HepG2 (cell line): Measurements from ENCODE around the gene RSL1D1. TPM values are rescaled to one million over a fixed set of nuclear protein-coding genes. Genes with fewer than 3 reads are reported as not detected.
"Not testable (repeated sequence)": the region's sequence is repeated elsewhere in the genome, so short reads cannot be mapped to it uniquely, and the experiment has no call there.

ENCODE experiments used
- ATAC-seq: fragments of 200-7000 bp; cut with Tn5 transposase; 3 replicates; pipeline ENCODE4 v1.9.1; 2020; ENCODE audit warnings: mild to moderate bottlenecking, moderate library complexity
- BruUV-seq: library from RNA; stranded (reverse); fragments of 400-500 nt; replicated peaks from 2 replicates; lab custom pipeline; 2021; lab: Mats Ljungman, UMichigan
- CTCF ChIA-PET: fragments of 300-600 bp; formaldehyde crosslinking; extraction: SDS; loops from one replicate; lab custom pipeline; 2021; ENCODE audit warnings: low total read pairs, inconsistent platforms, low intra/inter-chr PET ratio; lab: Yijun Ruan, JAX
- POLR2A ChIA-PET: fragments of 350-600 bp; sonication (Branson Sonifier 250); formaldehyde crosslinking; loops from one replicate; lab custom pipeline; 2020; ENCODE audit warnings: antibody characterized with exemption, inconsistent platforms; lab: Yijun Ruan, JAX
- DNase-seq: peaks from one replicate; pipeline ENCODE4 v3.0.0-alpha.2; 2015; ENCODE audit warnings: low spot score
- FAIRE-seq: peaks from 3 replicates; lab custom pipeline; 2011; peaks lifted over from hg19 to GRCh38; lab: Jason Lieb, UNC
- H2AFZ ChIP-seq: one replicate; pipeline ENCODE4 v1.6.1; 2011; ENCODE audit warnings: low read length, inconsistent platforms
- H3K27ac ChIP-seq: fragments of 300-600 bp; 3 replicates; pipeline ENCODE4 v1.8.0; 2011; ENCODE audit warnings: mixed run types, mild to moderate bottlenecking, mixed read lengths, low read length, inconsistent platforms; ENCODE audit not compliant: insufficient read depth; ENCODE audit errors: extremely low read length
- H3K27me3 ChIP-seq, 2 experiments: fragments of 200-600 bp in 1 of 2; 2 replicates in 1 of 2; 3 replicates in 1 of 2; pipeline versions ENCODE4 v1.6.0 to v1.8.0; 2011; ENCODE audit warnings: low read length in 2 of 2, mild to moderate bottlenecking in 2 of 2, moderate library complexity in 2 of 2, inconsistent platforms in 1 of 2; ENCODE audit not compliant: insufficient read depth in 2 of 2, control insufficient read depth in 1 of 2
- H3K36me3 ChIP-seq, 2 experiments: fragments of 200-600 bp in 1 of 2; replicated peaks in 1 of 2; 2 replicates in 1 of 2; 3 replicates in 1 of 2; pipeline versions ENCODE4 v1.5.1 to v1.8.0; 2011; ENCODE audit warnings: low read length in 2 of 2, inconsistent platforms in 1 of 2; ENCODE audit not compliant: insufficient read depth in 2 of 2, control insufficient read depth in 1 of 2
- H3K4me1 ChIP-seq: 2 replicates; pipeline ENCODE4 v1.5.1; 2012; ENCODE audit warnings: low read length, inconsistent platforms; ENCODE audit not compliant: insufficient read depth
- H3K4me2 ChIP-seq: 2 replicates; pipeline ENCODE4 v1.6.0; 2011; ENCODE audit warnings: low read depth, low read length, inconsistent platforms
- H3K4me3 ChIP-seq, 3 experiments: fragments of 200-600 bp in 1 of 3; sonication (generic), shearing (Covaris generic) in 1 of 3; replicated peaks in 1 of 3; 2 replicates each; pipeline ENCODE4 v1.5.1; 2011 to 2016; ENCODE audit warnings: low read length in 3 of 3, inconsistent platforms in 2 of 3, low read depth in 2 of 3, mild to moderate bottlenecking in 2 of 3, control low read depth in 1 of 3, mixed read lengths in 1 of 3; ENCODE audit not compliant: insufficient read depth in 1 of 3
- H3K79me2 ChIP-seq: one replicate; pipeline ENCODE4 v1.6.1; 2011; ENCODE audit warnings: low read length, inconsistent platforms; ENCODE audit not compliant: insufficient read depth
- H3K9ac ChIP-seq: 2 replicates; pipeline ENCODE4 v1.6.0; 2011; ENCODE audit warnings: mild to moderate bottlenecking, low read depth, low read length, inconsistent platforms; ENCODE audit not compliant: insufficient read depth
- H3K9me3 ChIP-seq: 2 replicates; pipeline ENCODE4 v1.5.1; 2012; ENCODE audit warnings: mild to moderate bottlenecking, low read length
- H4K20me1 ChIP-seq: 2 replicates; pipeline ENCODE4 v1.6.0; 2011; ENCODE audit warnings: inconsistent platforms, mild to moderate bottlenecking, low read length, moderate library complexity; ENCODE audit not compliant: insufficient read depth
- HNF1B ChIP-seq: sonication (generic); formaldehyde crosslinking; IDR thresholded peaks from 2 replicates; pipeline ENCODE4 v1.5.1; 2020; ENCODE audit warnings: mild to moderate bottlenecking, moderate library complexity, missing genetic modification reagents
- KMT2B ChIP-seq: IDR thresholded peaks from 2 replicates; pipeline ENCODE4 v1.6.1; 2016; ENCODE audit warnings: missing genetic modification reagents, missing compliant biosample characterization
- SNAPC5 ChIP-seq: sonication (generic); formaldehyde crosslinking; IDR thresholded peaks from 2 replicates; pipeline ENCODE4 v1.8.1; 2023; ENCODE audit warnings: mild to moderate bottlenecking, missing genetic modification reagents, borderline replicate concordance
- ZBTB39 ChIP-seq: sonication (generic); formaldehyde crosslinking; IDR thresholded peaks from 2 replicates; pipeline ENCODE4 v1.5.0; 2020; ENCODE audit warnings: missing genetic modification reagents
- ZNF280D ChIP-seq: sonication (generic); formaldehyde crosslinking; IDR thresholded peaks from 2 replicates; pipeline ENCODE4 v1.5.1; 2020; ENCODE audit warnings: mild to moderate bottlenecking, missing genetic modification reagents
- ZNF30 ChIP-seq: sonication (generic); formaldehyde crosslinking; IDR thresholded peaks from 2 replicates; pipeline ENCODE4 v1.5.0; 2020; ENCODE audit warnings: mild to moderate bottlenecking, missing genetic modification reagents
- ZNF547 ChIP-seq: sonication (generic); formaldehyde crosslinking; IDR thresholded peaks from 2 replicates; pipeline ENCODE4 v1.5.1; 2020; ENCODE audit warnings: mild to moderate bottlenecking, missing genetic modification reagents
- ZNF816 ChIP-seq: sonication (generic); formaldehyde crosslinking; IDR thresholded peaks from 2 replicates; pipeline ENCODE4 v1.8.0; 2022; ENCODE audit warnings: missing genetic modification reagents, mild to moderate bottlenecking, borderline replicate concordance
- WGBS: methylation state at CpG from one replicate; pipeline ENCODE4 v1.1.6; 2017; ENCODE audit warnings: low lambda C conversion rate; 5-methylcytosine and 5-hydroxymethylcytosine counted together
- in situ Hi-C: cut with HindIII; loops from 2 replicates; pipeline ENCODE4 v1.10.0; 2017; ENCODE audit warnings: low pct_unique_long_range_greater_than_20kb; ENCODE audit not compliant: extremely low pct_ligation_motif_present
- intact Hi-C: fragments of 100-400 bp; cut with micrococcal nuclease; formaldehyde crosslinking; loops from one replicate; pipeline ENCODE4 v1.10.0; 2022; ENCODE audit not compliant: unreplicated experiment
- polyA plus RNA-seq, 8 experiments: library from polyadenylated mRNA; depleted of rRNA in 3 of 8; stranded (reverse) in 7 of 8; unstranded in 1 of 8; fragments of >200 nt; fragmentation: Illumina TruSeq in 4 of 8; extraction: Trizol in 4 of 8; gene quantifications; 2 replicates each; pipeline versions ENCODE4 v1.2.1 to v1.2.3, GENCODE V29; 2011 to 2016; ENCODE audit warnings: low read depth in 4 of 8, missing spikeins in 1 of 8, mixed read lengths in 1 of 8; ENCODE audit not compliant: insufficient read depth in 1 of 8
- total RNA-seq, 5 experiments: library from RNA; depleted of rRNA; stranded (reverse); fragments of >200 nt; fragmentation: Illumina TruSeq; extraction: Trizol; gene quantifications; 2 replicates each; pipeline ENCODE4 v1.2.3, GENCODE V29; 2016; ENCODE audit warnings: low read depth in 1 of 5

RSL1D1 gene
- total and polyA plus RNA-seq, 2 of the 13 experiments (the other 11 are each of a cell fraction or from before 2014, with no cell fraction given) = 187 to 343 TPM

GRCh38 chr16:11784980-11785599, 66.3 kb downstream of the RSL1D1 start (continued):
- TF ChIP-seq ZNF30 (CRISPR knock-in tag) (0 out of 2 replicates have a peak, but pooled peaks have one; percentile 74), KMT2B (0 out of 2 replicates have a peak, but pooled peaks have one; percentile 6), ZNF816 (0 out of 2 replicates have a peak, but pooled peaks have one; percentile 44), ZNF547 (CRISPR knock-in tag) (0 out of 2 replicates have a peak, but pooled peaks have one; percentile 33), ZBTB39 (CRISPR knock-in tag) (0 out of 2 replicates have a peak, but pooled peaks have one; percentile 32)

- not testable (repeated sequence) for H3K27ac ChIP-seq
Measured at GRCh38 chr16:11784381-11784780, 67.0 kb downstream of the RSL1D1 start.

More at GRCh38 chr16:11784381-11784780, 67.0 kb downstream of the RSL1D1 start:
- H4K20me1 ChIP-seq, H3K9ac ChIP-seq, intact Hi-C loops, H3K9me3 ChIP-seq, H3K4me3 ChIP-seq, BruUV-seq, ATAC-seq, DNase-seq, CTCF ChIA-PET, FAIRE-seq, in situ Hi-C loops, H3K27me3 ChIP-seq, H3K4me2 ChIP-seq, H2AFZ ChIP-seq: not testable (repeated sequence)
- peaks cover 81% of the 10 kb centered on the region for H3K79me2 ChIP-seq
- POLR2A ChIA-PET = interaction anchor here (0.8 to 2.2 kb wide), 5 partner anchors 13 to 42 kb away, joined by 3 to 8 read pairs (median 4); partner anchors contain the start of genes TXNDC11 and ZC3H7A
- H3K4me1 ChIP-seq = peaks cover 77% of the 10 kb centered on the region
- peaks cover 5 to 24% of the 10 kb centered on the region in 2 experiments; a peak in 4 of 5 replicates for H3K36me3 ChIP-seq
- TF ChIP-seq SNAPC5 = 0 out of 2 replicates have a peak, but pooled peaks have one; percentile 61
- 0 out of 2 replicates have a peak, but pooled peaks have one; percentile 31 for TF ChIP-seq HNF1B
- TF ChIP-seq ZNF280D (CRISPR knock-in tag) = 0 out of 2 replicates have a peak, but pooled peaks have one; percentile 5
- TF ChIP-seq ZNF816 = peak; percentile 46; the same call in 1 of the 2 replicates
- 98% methylated on average over 6 of the region's 6 CpGs for WGBS
